GM10248 (cell line): ENCODE data around the gene TIMM17B.

Experiments used
- CTCF ChIA-PET: fragments of 300-600 bp; sonication (Branson Sonifier 250); formaldehyde crosslinking; extraction: SDS; loops from one replicate; lab custom pipeline; 2021; ENCODE audit warnings: antibody characterized with exemption; lab: Yijun Ruan, JAX
- POLR2A ChIA-PET: fragments of 350-650 bp; sonication (Branson Sonifier 250); formaldehyde crosslinking; extraction: SDS; loops from one replicate; lab custom pipeline; 2020; ENCODE audit warnings: antibody characterized with exemption; lab: Yijun Ruan, JAX
- DNase-seq: peaks from one replicate; pipeline ENCODE4 v3.0.0; 2012; ENCODE audit errors: extremely low spot score
- CTCF ChIP-seq: IDR thresholded peaks from 2 replicates; pipeline ENCODE4 v1.5.1; 2012; ENCODE audit warnings: mild to moderate bottlenecking, low read depth; ENCODE audit errors: extremely low read depth, missing control alignments, control extremely low read depth

TIMM17B gene

GRCh38 chrX:48908600-48908999 lies 11.0 kb upstream of the TIMM17B start:
- POLR2A ChIA-PET = no interaction called here
- no peak for TF ChIP-seq CTCF
- DNase-seq = no peak
- CTCF ChIA-PET = interaction anchor here (1.6 kb wide), 1 partner anchor 10 kb away, joined by 5 read pairs; the partner anchor contains the start of gene PQBP1

GRCh38 chrX:48905090-48905790 lies 7.7 kb upstream of the TIMM17B start:
- ChIA-PET POLR2A (interaction anchor here (1.0 to 1.1 kb wide), 2 partner anchors 8 to 33 kb away, joined by 3 to 4 read pairs; partner anchors contain the start of genes PQBP1 and TIMM17B), CTCF (no interaction called here)
- DNase-seq = no peak
- TF ChIP-seq CTCF = no peak

- POLR2A ChIA-PET = no interaction called here
- CTCF ChIA-PET = no interaction called here
These were observed 7.1 kb upstream of the TIMM17B start for GRCh38 chrX:48904626-48905025.

GRCh38 chrX:48904180-48904579 lies 6.6 kb upstream of the TIMM17B start:
- no peak for TF ChIP-seq CTCF
- DNase-seq = no peak
- ChIA-PET CTCF (interaction anchor here (1.2 kb wide), 1 partner anchor 33 kb away, joined by 4 read pairs; no protein-coding TSS in a partner anchor), POLR2A (interaction anchor here (1.5 to 2.0 kb wide), 2 partner anchors 8 to 36 kb away, joined by 3 to 7 read pairs; partner anchors contain the start of gene SLC35A2)

More at GRCh38 chrX:48904626-48905025, 7.1 kb upstream of the TIMM17B start:
- no peak for TF ChIP-seq CTCF
- no peak for DNase-seq

GRCh38 chrX:48903290-48903689 lies 5.7 kb upstream of the TIMM17B start:
- ChIA-PET POLR2A (interaction anchor here (1.5 to 2.0 kb wide), 2 partner anchors 9 to 37 kb away, joined by 3 to 7 read pairs; partner anchors contain the start of gene SLC35A2), CTCF (interaction anchor here (1.2 kb wide), 1 partner anchor 34 kb away, joined by 4 read pairs; no protein-coding TSS in a partner anchor)
- DNase-seq = no peak
- TF ChIP-seq CTCF = no peak

- no peak for TF ChIP-seq CTCF
- CTCF ChIA-PET = interaction anchor here (1.2 kb wide), 1 partner anchor 34 kb away, joined by 4 read pairs; no protein-coding TSS in a partner anchor
- POLR2A ChIA-PET = interaction anchor here (1.5 to 2.0 kb wide), 2 partner anchors 9 to 37 kb away, joined by 3 to 7 read pairs; partner anchors contain the start of gene SLC35A2
- DNase-seq = no peak
These were observed 5.2 kb upstream of the TIMM17B start for GRCh38 chrX:48902776-48903175.
